Activated naive CD8-positive, alpha-beta T cell treated with anti-CD3 and anti-CD28 coated beads, Interleukin-2, amount 50 U/mL, for 24 hours (primary cell): Measurements from ENCODE around the gene PFKFB3.

Experiments
- ATAC-seq: fragments of 150-1000 bp; cut with Tn5 transposase; one replicate; pipeline ENCODE4 v1.10.0; 2021
- DNase-seq: peaks from one replicate; pipeline ENCODE4 v3.0.0; 2021
- H3K27ac Mint-ChIP-seq: one replicate; pipeline ENCODE4 v1.8.0; 2021; ENCODE audit warnings: mild to moderate bottlenecking, mixed read lengths
- H3K27me3 Mint-ChIP-seq: one replicate; pipeline ENCODE4 v1.8.0; 2021; ENCODE audit warnings: mixed read lengths
- H3K36me3 Mint-ChIP-seq: one replicate; pipeline ENCODE4 v1.8.0; 2021; ENCODE audit warnings: low read depth, mixed read lengths
- H3K4me1 Mint-ChIP-seq: one replicate; pipeline ENCODE4 v1.8.0; 2021; ENCODE audit warnings: mixed read lengths
- H3K4me3 Mint-ChIP-seq: one replicate; pipeline ENCODE4 v1.8.0; 2021; ENCODE audit warnings: mild to moderate bottlenecking, moderate library complexity, mixed read lengths
- H3K9me3 Mint-ChIP-seq: one replicate; pipeline ENCODE4 v1.8.0; 2021; ENCODE audit warnings: mixed read lengths

The PFKFB3 gene

GRCh38 chr10:6215683-6216484 lies 13.2 kb downstream of the PFKFB3 start:
- Mint-ChIP-seq H3K4me3 (no peak overlapping the region), H3K9me3 (no peaks in the 10 kb centered on the region), H3K27ac (no peak overlapping the region), H3K27me3 (no peaks in the 10 kb centered on the region), H3K36me3 (peaks cover 55% of the 10 kb centered on the region), H3K4me1 (peaks cover under 1% of the 10 kb centered on the region)
- ATAC-seq (no peak), DNase-seq (no peak)

DNA sequence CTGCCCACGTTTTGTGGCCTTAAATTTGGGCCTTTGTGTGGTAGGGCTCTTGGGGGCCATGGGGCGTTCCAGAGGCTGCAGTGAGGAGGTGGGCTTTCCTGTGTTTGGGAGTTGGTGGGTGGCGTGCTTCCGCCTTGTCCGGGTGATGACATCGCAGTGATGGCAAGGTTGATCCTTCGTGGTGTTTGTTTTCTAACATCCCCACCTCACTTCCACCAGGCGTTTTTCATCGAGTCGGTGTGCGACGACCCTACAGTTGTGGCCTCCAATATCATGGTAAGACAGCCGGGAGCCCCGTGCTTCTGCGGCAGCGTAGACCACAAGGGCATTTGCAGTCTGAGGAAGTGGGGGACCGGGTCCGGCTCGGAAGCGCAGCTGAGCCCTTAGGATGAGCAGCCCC lies 14.2 kb downstream of the PFKFB3 start:
- DNase-seq: no peak
- no peak for ATAC-seq

GRCh38 chr10:6217611-6218010 lies 14.9 kb downstream of the PFKFB3 start:
- Mint-ChIP-seq H3K4me3 (no peak overlapping the region), H3K27ac (peak overlapping the region; percentile 8), H3K9me3 (no peaks in the 10 kb centered on the region), H3K4me1 (peaks cover 2% of the 10 kb centered on the region), H3K36me3 (peaks cover 64% of the 10 kb centered on the region), H3K27me3 (no peaks in the 10 kb centered on the region)
- ATAC-seq: no peak
- DNase-seq: no peak

More for the DNA sequence above, 14.2 kb downstream of the PFKFB3 start:
- peaks cover 2% of the 10 kb centered on the region for H3K4me1 Mint-ChIP-seq
- H3K27ac Mint-ChIP-seq: peak overlapping the region; percentile 8
- H3K36me3 Mint-ChIP-seq: peaks cover 61% of the 10 kb centered on the region
- H3K27me3 Mint-ChIP-seq: no peaks in the 10 kb centered on the region
- H3K4me3 Mint-ChIP-seq: no peak overlapping the region
- no peaks in the 10 kb centered on the region for H3K9me3 Mint-ChIP-seq

DNA sequence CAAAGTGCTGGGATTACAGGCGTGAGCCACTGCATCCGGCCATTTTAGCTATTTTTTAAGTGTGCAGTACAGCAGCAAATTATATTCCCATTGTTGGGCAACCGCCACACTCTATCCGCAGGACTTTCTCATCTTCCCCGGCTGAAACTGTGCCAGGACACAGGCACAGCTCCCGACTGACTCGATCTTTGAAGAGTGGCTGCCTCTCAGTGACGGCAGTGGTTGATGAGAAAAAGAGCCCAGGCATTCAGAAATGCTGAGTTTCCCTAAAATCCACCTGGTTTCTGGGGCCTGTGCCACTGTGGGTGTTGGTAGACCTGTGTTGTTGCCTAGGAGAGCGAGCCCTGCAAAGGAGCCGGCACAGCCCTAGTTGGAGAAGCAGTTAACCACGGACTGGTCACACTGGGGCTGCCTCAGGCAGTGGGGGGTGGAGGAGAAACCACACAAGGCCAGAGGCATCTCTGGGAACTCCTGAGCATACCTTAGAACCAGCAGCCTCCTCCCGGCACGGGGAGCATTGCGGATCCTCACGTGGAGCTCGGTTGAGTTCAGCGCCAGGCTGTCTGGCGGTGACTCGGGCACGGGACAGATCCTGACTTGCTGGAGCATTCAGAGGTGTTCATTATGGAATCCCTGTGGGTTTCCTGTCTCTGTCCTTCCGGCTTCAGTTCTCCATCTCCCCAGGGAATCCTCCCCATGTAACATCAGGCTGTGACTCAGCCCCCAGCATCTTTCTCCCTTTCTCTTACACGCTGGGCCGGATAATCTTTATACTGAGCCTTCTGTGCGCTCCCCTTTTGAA lies 16.2 kb downstream of the PFKFB3 start:
- ATAC-seq: no peak
- no peak overlapping the region for H3K27ac Mint-ChIP-seq
- peaks cover 64% of the 10 kb centered on the region for H3K36me3 Mint-ChIP-seq
- DNase-seq: no peak
- no peaks in the 10 kb centered on the region for H3K9me3 Mint-ChIP-seq
- H3K4me3 Mint-ChIP-seq: no peak overlapping the region
- H3K27me3 Mint-ChIP-seq: no peaks in the 10 kb centered on the region
- peaks cover 2% of the 10 kb centered on the region for H3K4me1 Mint-ChIP-seq

DNA sequence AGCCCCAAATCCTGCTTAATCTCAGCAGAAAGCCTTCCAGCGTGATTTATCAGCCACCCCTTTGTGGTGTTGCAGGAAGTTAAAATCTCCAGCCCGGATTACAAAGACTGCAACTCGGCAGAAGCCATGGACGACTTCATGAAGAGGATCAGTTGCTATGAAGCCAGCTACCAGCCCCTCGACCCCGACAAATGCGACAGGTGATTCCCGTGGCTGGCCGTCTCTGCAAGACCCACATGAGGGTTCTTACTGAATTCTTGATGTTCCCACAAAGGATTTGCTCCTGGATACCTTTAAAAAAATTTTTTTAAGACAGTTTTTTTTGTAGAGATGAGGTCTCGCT lies 16.7 kb downstream of the PFKFB3 start:
- H3K4me1 Mint-ChIP-seq: peaks cover 2% of the 10 kb centered on the region
- no peaks in the 10 kb centered on the region for H3K9me3 Mint-ChIP-seq
- H3K27ac Mint-ChIP-seq: no peak overlapping the region
- H3K36me3 Mint-ChIP-seq: peaks cover 66% of the 10 kb centered on the region
- no peaks in the 10 kb centered on the region for H3K27me3 Mint-ChIP-seq
- no peak overlapping the region for H3K4me3 Mint-ChIP-seq
- DNase-seq: no peak
- ATAC-seq: no peak

DNA sequence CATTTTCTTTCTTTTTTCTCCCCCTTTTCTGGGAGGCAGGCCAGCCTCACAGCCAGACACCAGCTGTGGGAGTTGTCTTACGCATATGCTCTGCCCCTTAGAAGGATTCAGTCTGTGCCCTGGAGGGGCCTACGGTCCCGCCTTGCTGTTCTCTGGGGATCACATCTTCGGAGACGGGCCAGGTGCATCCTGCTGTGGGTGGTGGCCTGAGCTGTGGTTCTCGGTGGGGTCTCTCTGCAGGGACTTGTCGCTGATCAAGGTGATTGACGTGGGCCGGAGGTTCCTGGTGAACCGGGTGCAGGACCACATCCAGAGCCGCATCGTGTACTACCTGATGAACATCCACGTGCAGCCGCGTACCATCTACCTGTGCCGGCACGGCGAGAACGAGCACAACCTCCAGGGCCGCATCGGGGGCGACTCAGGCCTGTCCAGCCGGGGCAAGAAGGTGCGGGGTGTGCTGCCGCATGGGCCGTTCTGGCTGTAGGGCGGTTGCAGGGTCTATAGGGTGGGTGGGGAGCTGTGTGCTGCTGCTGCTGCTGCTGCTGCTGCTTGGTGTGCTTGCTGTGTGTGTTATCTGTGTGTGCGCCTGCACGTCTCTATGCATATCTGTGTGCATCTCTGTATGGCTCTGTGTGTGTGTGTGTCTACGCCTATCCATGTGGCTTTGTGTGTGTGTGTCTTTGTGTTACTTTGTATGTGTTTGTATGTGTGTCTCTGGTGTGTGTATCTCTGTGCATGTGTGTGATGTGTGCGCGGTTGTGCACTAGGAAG lies 17.9 kb downstream of the PFKFB3 start:
- H3K27ac Mint-ChIP-seq: no peak overlapping the region
- peaks cover 66% of the 10 kb centered on the region for H3K36me3 Mint-ChIP-seq
- no peaks in the 10 kb centered on the region for H3K9me3 Mint-ChIP-seq
- peak overlapping the region; percentile 5 for H3K4me3 Mint-ChIP-seq
- ATAC-seq (no peak), DNase-seq (no peak)
- H3K4me1 Mint-ChIP-seq: peaks cover 2% of the 10 kb centered on the region
- H3K27me3 Mint-ChIP-seq: no peaks in the 10 kb centered on the region

DNA sequence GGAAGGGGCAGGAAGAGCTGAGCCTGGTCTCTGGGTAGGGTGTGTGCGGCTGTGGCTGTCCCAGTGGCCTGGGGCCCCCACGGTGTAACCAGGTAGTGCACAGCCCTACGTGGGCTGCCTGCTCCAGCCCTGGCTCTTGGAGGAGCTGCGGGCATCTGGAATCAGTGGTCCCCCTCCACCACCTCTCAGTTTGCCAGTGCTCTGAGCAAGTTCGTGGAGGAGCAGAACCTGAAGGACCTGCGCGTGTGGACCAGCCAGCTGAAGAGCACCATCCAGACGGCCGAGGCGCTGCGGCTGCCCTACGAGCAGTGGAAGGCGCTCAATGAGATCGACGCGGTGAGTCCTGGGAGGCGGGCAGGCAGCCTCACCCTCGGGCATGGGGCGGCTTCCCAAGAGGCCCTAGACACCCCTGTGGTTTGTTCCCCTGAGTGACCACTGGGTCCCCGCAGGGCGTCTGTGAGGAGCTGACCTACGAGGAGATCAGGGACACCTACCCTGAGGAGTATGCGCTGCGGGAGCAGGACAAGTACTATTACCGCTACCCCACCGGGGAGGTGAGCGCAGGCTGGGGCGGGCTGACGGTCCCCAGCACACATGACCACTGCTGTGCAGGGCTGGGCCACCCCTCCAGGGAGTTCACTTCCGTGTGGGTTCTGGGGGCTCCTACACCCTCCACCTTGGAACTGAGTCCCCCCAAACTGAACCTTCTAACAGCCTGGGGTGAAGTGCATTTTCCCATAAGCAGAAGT lies 18.6 kb downstream of the PFKFB3 start:
- H3K9me3 Mint-ChIP-seq: no peaks in the 10 kb centered on the region
- peak overlapping the region; percentile 5 for H3K4me3 Mint-ChIP-seq
- no peaks in the 10 kb centered on the region for H3K27me3 Mint-ChIP-seq
- no peak for ATAC-seq
- peaks cover 2% of the 10 kb centered on the region for H3K4me1 Mint-ChIP-seq
- DNase-seq: no peak
- peaks cover 70% of the 10 kb centered on the region for H3K36me3 Mint-ChIP-seq
- no peak overlapping the region for H3K27ac Mint-ChIP-seq

DNA sequence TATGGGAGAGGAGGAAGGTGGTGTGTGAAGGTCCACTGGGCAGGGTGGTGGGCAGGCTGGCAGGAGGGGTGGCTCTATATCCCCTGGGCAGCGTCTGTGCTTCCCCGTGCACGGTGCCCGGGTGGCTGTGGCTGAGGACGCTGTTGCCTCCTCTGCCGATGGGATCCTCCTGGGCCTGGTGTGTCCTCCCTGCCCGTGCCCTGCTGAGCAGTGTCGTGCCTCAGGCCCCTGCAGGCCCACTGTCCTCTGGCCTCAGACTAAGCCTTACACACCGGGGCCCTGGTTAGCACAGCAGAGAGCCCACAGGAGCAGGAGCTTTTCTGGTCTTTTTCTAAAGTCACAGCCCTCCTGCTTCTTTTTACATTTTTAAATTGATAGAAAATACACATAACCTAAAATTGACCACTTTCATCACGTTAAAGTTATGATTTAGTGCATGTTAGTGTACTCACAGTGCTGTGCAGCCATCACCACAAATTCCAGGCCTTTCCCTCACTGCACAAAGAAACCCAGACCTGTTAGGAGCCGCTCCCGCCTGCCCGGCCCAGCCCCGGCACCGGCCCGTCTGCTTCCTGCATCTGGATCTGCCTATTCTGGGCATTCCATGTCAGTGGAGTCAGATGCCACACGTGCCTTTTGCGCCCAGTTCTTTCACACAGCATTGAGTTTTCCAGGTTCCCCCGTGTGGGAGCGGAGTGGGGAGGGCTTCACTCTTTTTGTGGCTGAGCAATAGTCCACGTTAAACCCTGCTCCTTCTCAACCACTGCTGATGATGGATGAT lies 19.4 kb downstream of the PFKFB3 start:
- peaks cover 2% of the 10 kb centered on the region for H3K4me1 Mint-ChIP-seq

DNA sequence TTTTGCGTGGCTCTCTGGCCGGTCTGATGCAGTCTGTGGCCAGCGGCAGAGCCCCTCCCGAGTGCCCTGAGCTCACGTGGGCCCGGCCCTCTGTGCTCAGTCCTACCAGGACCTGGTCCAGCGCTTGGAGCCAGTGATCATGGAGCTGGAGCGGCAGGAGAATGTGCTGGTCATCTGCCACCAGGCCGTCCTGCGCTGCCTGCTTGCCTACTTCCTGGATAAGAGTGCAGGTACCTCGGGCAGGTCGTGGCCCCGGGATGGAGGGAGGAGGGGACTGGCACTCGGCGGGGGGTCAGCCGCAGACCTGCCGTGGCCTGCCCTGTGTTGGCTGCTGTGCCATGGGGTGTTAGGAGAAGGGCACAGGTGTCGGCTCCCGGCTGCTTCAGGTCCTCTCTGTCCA lies 20.0 kb downstream of the PFKFB3 start:
- Mint-ChIP-seq H3K27me3 (no peaks in the 10 kb centered on the region), H3K27ac (no peak overlapping the region), H3K9me3 (no peaks in the 10 kb centered on the region), H3K36me3 (peaks cover 63% of the 10 kb centered on the region), H3K4me1 (peaks cover 3% of the 10 kb centered on the region), H3K4me3 (no peak overlapping the region)
- no peak for DNase-seq
- no peak for ATAC-seq

More for the DNA sequence above, 19.4 kb downstream of the PFKFB3 start:
- no peaks in the 10 kb centered on the region for H3K9me3 Mint-ChIP-seq
- no peaks in the 10 kb centered on the region for H3K27me3 Mint-ChIP-seq
- H3K4me3 Mint-ChIP-seq: no peak overlapping the region
- no peak overlapping the region for H3K27ac Mint-ChIP-seq
- ATAC-seq: no peak
- DNase-seq: no peak
- peaks cover 65% of the 10 kb centered on the region for H3K36me3 Mint-ChIP-seq

DNA sequence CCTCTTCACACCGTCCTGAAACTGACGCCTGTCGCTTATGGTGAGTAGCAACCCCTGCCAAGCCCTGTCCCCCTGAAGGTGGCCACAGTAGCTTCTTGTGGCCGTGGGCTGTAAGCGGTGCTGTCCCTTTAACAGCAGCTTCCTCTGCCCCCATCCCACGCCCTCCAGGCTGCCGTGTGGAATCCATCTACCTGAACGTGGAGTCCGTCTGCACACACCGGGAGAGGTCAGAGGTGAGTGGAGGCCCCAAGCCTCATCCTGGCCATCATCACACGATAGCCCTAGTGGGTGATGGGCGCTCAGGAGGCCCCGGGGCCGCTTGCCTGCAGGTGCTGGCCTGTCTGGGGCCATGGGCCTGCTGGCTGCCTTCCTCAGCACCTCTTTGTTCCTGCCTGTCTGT lies 21.2 kb downstream of the PFKFB3 start:
- peaks cover 3% of the 10 kb centered on the region for H3K4me1 Mint-ChIP-seq
- ATAC-seq: no peak
- no peak overlapping the region for H3K27ac Mint-ChIP-seq
- peaks cover 53% of the 10 kb centered on the region for H3K36me3 Mint-ChIP-seq
- H3K4me3 Mint-ChIP-seq: no peak overlapping the region
- no peaks in the 10 kb centered on the region for H3K9me3 Mint-ChIP-seq
- no peaks in the 10 kb centered on the region for H3K27me3 Mint-ChIP-seq
- no peak for DNase-seq

GRCh38 chr10:6224781-6225180 lies 22.0 kb downstream of the PFKFB3 start:
- Mint-ChIP-seq H3K36me3 (peaks cover 51% of the 10 kb centered on the region), H3K27me3 (no peaks in the 10 kb centered on the region), H3K27ac (no peak overlapping the region), H3K4me1 (peaks cover 3% of the 10 kb centered on the region), H3K4me3 (no peak overlapping the region), H3K9me3 (no peaks in the 10 kb centered on the region)
- ATAC-seq (no peak), DNase-seq (no peak)

DNA sequence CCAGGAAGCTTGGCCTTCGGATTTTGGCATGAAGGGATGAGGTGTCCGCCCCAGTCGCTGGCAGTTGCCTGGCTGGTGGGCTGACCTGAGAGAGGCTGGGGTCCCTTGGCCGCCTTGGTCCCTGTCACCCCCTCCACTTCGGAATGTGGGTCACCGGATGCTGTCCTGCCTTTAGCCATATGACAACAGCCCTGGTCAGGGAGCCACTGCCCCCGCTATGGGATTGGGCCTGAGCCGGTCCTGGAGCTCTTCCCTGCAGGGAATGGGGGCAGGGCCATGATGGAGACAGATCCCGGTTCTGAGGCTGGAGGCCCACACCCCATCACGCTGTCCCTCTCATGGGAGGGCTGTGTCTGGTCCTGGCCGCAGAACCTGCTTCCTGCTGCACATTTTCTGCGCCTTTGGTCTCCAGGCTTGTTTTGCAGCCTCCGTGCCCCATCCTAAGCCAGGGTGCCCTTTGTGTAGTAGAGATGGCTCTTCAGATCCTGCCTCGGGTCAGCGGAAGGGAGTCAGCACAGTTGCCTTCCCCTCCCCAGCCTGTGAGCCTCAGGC lies 22.6 kb downstream of the PFKFB3 start:
- H3K9me3 Mint-ChIP-seq: no peaks in the 10 kb centered on the region
- H3K36me3 Mint-ChIP-seq: peaks cover 55% of the 10 kb centered on the region
- no peak overlapping the region for H3K4me3 Mint-ChIP-seq
- no peak for DNase-seq
- ATAC-seq: no peak
- peaks cover 3% of the 10 kb centered on the region for H3K4me1 Mint-ChIP-seq
- no peak overlapping the region for H3K27ac Mint-ChIP-seq
- no peaks in the 10 kb centered on the region for H3K27me3 Mint-ChIP-seq

GRCh38 chr10:6226216-6226615 lies 23.5 kb downstream of the PFKFB3 start:
- H3K27ac Mint-ChIP-seq: no peak overlapping the region
- ATAC-seq: no peak

More at GRCh38 chr10:6226216-6226615, 23.5 kb downstream of the PFKFB3 start:
- Mint-ChIP-seq H3K36me3 (peaks cover 52% of the 10 kb centered on the region), H3K27me3 (no peaks in the 10 kb centered on the region), H3K4me1 (peaks cover 1% of the 10 kb centered on the region), H3K9me3 (no peaks in the 10 kb centered on the region), H3K4me3 (no peak overlapping the region)
- DNase-seq: no peak
